ENCODE results near the gene TXNRD2.
"Not testable (repeated sequence)": the region's sequence is repeated elsewhere in the genome, so short reads cannot be mapped to it uniquely, and the experiment has no call there.

The TXNRD2 gene

GRCh38 chr22:19845054-19845722, 96.4 kb downstream of the TXNRD2 start:
- no peak for DNase-seq (ENCODE audit: low read depth in 2 of 2)

GRCh38 chr22:19844377-19845053, 97.1 kb downstream of the TXNRD2 start:
- no peak for DNase-seq (ENCODE audit: low read depth in 2 of 2)

- no peak for DNase-seq (ENCODE audit: low read depth in 2 of 2)
These were observed 97.7 kb downstream of the TXNRD2 start for GRCh38 chr22:19843857-19844376.

GRCh38 chr22:19843107-19843856, 98.3 kb downstream of the TXNRD2 start:
- no peak for DNase-seq (ENCODE audit: low read depth in 2 of 2)

GRCh38 chr22:19842393-19843106, 99.1 kb downstream of the TXNRD2 start:
- no peak for DNase-seq (ENCODE audit: low read depth in 2 of 2)

- no peak for DNase-seq (ENCODE audit: low read depth in 2 of 2)
These were observed 99.8 kb downstream of the TXNRD2 start for GRCh38 chr22:19841641-19842392.

GRCh38 chr22:19840955-19841640, 100.5 kb downstream of the TXNRD2 start:
- no peak for DNase-seq (ENCODE audit: low read depth in 2 of 2)

GRCh38 chr22:19840059-19840458, 101.6 kb downstream of the TXNRD2 start:
- DNase-seq (ENCODE audit: low read depth in 2 of 2): no peak

- no peak for DNase-seq (ENCODE audit: low read depth in 2 of 2)
These were observed 103.7 kb downstream of the TXNRD2 start for GRCh38 chr22:19837915-19838314.

- DNase-seq (ENCODE audit: low read depth in 2 of 2): no peak
These were observed 105.1 kb downstream of the TXNRD2 start for GRCh38 chr22:19836512-19836911.

GRCh38 chr22:19834599-19834998, 107.0 kb downstream of the TXNRD2 start:
- DNase-seq (ENCODE audit: low read depth in 2 of 2): no peak

GRCh38 chr22:19833327-19833726, 108.3 kb downstream of the TXNRD2 start:
- not testable (repeated sequence) for DNase-seq (ENCODE audit: low read depth in 2 of 2)

- no peak for DNase-seq (ENCODE audit: low read depth in 2 of 2)
These were observed 109.0 kb downstream of the TXNRD2 start for GRCh38 chr22:19832476-19833108.

- DNase-seq (ENCODE audit: low read depth in 2 of 2): not testable (repeated sequence)
These were observed 109.6 kb downstream of the TXNRD2 start for GRCh38 chr22:19831979-19832378.

- DNase-seq (ENCODE audit: low read depth in 2 of 2): no peak
These were observed 110.6 kb downstream of the TXNRD2 start for GRCh38 chr22:19831016-19831415.

- DNase-seq (ENCODE audit: low read depth in 2 of 2): no peak
These were observed 113.6 kb downstream of the TXNRD2 start for GRCh38 chr22:19828035-19828401.

- no peak for DNase-seq (ENCODE audit: low read depth in 2 of 2)
These were observed 114.1 kb downstream of the TXNRD2 start for GRCh38 chr22:19827341-19828034.

GRCh38 chr22:19826619-19826950, 115.0 kb downstream of the TXNRD2 start:
- no peak for DNase-seq (ENCODE audit: low read depth in 2 of 2)

- no peak for DNase-seq (ENCODE audit: low read depth in 2 of 2)
These were observed 115.6 kb downstream of the TXNRD2 start for GRCh38 chr22:19825904-19826618.
